Epidermal melanocyte (primary cell): Measurements from ENCODE around the gene MTSS2.
A peak's percentile ranks its signal among the peaks of the same experiment; 100 is the strongest.

Experiments used
- DNase-seq: peaks from one replicate; pipeline ENCODE4 v3.0.0; 2011; ENCODE audit warnings: low spot score; ENCODE audit not compliant: insufficient read length

MTSS2 gene, protein sequence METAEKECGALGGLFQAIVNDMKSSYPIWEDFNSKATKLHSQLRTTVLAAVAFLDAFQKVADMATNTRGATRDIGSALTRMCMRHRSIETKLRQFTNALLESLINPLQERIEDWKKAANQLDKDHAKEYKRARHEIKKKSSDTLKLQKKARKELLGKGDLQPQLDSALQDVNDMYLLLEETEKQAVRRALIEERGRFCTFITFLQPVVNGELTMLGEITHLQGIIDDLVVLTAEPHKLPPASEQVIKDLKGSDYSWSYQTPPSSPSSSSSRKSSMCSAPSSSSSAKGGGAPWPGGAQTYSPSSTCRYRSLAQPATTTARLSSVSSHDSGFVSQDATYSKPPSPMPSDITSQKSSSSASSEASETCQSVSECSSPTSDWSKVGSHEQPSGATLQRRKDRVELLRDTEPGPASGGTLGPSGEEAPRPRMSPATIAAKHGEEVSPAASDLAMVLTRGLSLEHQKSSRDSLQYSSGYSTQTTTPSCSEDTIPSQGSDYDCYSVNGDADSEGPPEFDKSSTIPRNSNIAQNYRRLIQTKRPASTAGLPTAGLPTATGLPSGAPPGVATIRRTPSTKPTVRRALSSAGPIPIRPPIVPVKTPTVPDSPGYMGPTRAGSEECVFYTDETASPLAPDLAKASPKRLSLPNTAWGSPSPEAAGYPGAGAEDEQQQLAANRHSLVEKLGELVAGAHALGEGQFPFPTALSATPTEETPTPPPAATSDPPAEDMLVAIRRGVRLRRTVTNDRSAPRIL

DNA sequence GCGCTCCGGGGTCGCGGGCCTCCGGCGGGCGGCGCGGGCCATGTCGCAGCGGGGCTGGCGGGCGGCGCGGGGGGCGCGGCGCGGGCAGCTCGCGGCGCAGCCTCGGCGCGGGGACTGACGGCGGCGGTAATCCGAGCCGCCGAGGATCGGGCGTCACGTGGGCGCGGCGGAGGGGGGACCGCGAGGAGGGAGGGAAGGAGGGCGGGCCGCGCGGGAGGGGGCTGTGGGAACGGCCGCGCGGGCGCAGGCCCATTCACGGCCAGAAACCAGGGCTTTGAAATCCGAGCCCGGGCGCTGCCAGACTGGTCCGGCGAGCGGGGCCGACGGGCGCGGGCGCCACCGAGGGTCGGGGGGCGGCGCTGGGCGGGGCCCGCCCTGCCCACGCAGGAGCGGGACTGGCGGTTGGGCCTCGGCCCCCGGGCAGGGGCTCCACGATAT, at the start of gene MTSS2:
Gene MTSS2, minus strand, starts transcription at position 116 of the 438 bp plus-strand sequence. CDS start 262 bp downstream, outside the sequence.
- DNase-seq = peak; percentile 88

DNA sequence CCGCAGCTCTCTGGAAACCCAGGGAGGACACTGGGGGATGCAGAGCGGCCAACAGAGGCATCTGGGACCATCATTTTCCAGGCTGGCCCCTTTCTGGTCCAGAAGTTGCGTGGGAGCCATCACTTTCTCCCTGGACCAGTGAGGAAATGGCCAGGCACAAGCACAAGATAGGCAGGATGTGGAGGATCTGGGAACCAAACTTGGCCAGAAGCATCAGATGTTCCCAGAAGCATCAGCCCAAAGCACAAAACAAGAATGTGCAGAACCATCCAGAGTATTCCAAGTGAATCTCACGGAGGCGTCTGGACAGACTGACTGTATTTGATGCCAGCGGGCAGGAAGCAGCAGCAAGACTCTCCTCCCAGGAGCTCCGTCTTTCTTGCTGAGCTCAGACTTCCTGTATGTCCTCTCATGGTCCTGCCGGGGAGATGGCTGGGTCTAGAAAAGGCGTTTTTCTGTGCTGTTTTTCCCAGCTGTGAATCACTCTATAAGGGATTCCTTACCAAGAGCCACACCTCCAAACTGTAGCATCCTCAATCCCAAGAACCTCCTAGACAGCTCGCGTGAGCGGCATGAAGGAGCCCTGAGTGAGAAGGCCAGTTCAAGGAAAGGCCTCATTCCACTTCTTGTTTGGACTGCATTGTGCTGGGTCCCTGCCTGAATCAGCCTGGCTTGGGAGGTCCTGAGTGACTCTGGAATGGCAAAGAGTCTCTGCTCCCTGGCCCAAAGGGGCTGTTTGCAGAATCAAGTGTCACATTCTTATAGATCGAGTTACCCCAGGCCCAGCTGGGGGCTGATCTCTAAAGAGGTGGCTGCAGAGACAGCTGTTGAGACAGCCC, 49.5 kb upstream of the MTSS2 start:
- DNase-seq = no peak

DNA sequence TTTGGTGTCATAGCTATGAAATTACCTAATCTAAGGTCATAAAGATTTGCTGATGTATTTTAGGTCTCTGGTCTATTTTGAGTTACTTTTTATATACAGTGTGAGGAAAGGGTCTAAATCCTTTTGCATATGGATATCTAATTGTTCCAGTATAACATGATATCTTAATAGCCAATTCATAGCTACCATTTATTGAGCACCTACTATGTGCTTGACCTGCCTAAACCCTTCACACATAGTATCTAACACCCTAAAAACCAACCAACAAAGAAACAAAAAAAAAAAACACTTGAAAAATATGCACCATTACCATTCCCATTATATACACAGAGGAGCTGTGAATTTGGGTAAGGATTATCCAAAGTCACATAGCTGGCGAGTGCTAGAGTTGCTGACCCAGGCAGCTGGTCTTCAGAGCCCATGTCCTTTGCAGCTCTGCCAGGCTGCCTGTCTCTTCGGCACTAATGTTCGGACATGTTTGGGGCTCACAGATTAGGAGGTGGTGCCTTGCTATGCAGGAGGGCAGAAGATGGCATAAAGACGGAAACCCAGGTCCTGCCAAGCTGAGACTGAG, 48.8 kb upstream of the MTSS2 start:
- DNase-seq = no peak

DNA sequence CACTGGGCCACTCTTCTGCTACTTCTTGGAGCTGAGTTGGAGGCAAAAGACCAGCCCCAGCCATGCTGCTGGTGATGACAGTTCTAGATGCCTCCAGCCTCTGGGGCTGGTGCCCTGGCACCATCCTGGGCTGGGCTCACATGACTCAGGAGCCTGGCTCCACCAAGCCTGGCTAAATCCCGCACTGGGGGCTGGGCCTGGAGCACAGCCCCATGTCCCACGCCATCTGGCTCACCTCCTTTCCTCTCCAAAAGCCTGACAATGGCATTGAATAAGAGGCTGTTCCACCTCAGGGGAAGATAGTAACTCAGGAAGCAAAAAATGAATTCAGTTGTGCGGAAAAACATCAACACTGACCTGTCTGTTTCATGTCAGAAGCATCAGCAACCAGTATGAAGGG, 45.1 kb upstream of the MTSS2 start:
- no peak for DNase-seq

DNA sequence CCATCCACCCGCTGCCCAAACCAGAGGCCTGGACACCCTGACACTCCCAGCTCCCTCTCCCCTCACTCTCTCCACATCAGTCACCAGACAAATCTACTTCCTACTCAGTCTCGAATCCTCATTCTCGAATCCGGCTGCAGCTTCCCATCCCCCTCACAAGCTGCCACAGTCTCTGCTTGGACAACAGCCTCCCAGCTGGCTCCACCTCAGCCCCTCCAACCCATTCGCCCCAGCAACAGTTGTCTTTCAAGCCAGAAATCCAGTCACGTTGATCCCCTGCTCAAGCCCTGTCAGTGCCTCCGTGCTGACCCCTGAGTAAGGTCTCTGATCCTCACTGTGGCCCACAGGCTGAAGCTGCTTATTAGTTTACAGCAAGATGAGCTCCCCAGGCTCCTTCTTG, 44.2 kb upstream of the MTSS2 start:
- DNase-seq = no peak

DNA sequence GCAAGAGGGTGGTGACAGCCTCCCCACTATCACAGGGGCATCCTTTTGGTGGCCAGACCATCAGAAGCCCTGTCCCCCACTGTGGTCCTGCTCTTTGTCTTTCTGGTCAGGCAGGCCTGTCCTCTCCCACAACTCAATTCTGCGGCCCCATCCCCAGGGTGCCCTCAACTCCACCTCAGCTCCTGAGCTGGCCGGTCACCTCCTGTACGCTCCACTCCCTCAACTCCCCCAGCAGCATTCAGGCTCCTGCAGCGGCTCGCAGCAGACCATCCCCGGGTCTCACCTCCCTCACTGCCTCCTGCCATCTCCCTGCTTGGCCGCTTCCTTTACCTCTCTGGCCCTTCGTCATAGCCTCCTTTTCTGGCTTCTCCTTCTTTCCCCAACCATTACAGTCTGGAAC, 43.4 kb upstream of the MTSS2 start:
- DNase-seq = no peak

DNA sequence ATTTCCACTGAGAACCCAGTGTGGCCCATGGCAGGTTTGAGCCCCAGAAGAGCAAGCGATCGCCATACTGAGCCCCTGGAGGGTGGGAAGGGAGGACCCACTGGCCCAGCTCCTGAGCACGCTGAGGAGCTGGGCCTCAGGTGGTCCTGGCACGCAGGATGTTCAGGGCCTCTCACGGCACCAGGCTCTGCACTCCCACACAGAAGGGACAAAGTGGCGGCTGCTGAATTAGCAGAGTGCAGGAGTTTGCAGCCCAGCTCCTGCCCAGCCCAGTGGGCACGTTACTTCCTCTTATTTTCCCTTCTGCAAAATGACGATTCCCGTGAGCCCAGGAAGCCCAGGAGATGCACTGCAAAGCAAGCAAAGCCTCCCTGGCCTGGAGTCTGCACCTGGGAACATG, 42.3 kb upstream of the MTSS2 start:
- DNase-seq = no peak

DNA sequence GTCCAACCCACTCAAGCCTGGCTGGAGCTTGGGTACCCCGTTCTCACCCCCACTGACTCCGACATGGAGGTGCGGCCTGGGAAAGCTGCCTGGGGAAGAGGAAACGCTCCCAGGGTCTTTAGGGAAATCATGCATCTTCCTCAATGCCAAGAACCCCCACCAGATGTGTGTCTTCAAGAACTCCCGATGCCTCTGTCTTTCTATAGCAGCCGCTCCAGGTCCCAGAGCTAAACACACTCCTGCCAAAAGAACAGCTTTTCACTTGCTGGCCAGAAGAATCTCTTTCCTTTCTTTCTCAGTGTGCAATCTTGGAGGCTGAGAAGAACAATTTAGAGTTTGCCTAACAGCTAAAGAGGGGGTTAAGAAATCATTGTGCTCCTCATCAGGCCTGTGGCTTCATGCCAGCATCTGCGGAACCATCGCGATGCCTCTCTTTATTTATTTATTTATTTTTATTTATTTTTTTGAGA, 41.1 kb upstream of the MTSS2 start:
- DNase-seq = no peak

DNA sequence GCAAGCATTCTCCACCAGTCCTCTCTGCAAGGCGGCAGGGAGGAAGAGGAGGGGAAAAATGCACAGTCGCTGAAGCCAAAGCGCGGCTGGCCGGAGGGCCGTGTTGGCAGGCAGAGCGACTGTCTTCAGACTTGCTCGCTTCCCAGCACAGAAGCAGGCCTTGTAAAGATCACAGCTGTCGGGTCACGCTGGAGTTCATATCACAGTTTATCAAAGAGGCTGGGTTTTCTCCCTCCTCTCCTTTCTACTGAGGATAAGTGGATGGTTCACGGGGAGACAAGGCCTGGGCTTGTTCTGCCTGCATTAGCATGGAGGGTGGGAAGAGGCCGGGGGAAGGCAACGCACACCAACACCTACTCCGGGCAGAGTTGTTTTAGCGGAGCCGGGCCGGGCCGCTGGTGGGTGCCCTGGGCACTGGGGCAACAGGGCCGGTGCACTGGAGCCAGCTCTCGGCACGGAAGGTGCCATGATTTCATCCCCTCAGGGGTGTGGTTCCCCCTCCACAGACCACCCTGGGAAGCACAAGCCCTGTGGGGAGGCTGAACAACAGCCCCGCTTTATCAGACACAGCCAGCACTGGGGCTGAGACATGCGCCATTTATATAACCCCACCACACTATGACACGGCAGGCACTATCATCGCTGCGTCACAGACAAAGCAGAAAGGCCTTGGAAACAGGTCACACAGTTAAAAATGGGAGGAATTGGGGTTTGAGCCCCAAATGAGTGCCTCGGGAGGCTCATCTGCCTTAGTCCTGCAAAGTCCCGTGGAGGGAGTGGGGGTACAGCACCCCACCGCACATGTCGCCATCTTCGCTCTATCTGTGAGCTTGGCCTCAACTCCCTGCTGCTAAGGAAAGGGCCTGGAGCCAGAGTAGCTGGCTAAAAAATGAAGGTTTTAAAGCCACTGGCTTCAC, 40.3 kb upstream of the MTSS2 start:
- DNase-seq = peak; percentile 82

DNA sequence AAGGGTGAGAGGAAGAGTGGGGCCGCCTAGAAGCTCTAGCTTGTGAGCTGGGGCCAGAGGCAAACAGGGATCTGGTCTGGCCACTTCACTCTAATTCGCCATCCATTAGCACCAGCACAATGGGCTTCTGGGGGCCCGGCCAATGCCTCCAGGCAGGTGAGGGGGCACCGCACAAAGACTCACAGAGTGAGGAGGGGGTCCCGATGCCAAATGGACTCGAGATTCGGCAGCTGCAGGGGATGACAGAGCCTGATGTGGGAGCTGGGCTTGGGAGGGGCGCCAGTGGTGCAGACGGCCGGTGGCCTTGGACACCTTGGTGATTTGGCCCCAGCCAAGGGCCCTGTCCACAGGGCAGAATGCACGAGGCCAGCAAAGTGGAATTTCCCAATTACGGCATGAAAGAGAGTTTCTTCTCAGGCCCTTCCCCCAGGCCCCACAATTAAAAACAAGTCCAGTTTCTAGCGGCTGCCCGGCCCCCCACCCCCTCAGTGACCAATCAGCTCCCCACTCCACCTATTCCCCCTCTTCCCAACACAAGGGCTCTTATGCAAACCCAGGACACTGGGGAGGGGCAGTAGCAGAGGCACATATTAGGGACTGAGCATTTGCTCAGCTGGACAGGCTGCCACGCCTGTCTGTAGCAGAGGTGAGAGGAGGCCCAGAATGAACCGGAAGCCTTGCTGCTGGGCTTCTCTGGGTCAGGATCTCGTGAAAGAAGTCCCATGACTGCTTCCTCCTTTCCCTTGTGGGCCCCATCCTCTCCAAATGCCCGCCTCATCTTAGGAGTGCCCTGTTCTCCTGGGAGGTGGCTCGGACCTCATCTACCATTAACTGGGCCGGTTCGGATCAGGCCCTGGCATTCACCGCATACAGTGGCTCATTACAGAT, 39.4 kb upstream of the MTSS2 start:
- DNase-seq = peak; percentile 60

DNA sequence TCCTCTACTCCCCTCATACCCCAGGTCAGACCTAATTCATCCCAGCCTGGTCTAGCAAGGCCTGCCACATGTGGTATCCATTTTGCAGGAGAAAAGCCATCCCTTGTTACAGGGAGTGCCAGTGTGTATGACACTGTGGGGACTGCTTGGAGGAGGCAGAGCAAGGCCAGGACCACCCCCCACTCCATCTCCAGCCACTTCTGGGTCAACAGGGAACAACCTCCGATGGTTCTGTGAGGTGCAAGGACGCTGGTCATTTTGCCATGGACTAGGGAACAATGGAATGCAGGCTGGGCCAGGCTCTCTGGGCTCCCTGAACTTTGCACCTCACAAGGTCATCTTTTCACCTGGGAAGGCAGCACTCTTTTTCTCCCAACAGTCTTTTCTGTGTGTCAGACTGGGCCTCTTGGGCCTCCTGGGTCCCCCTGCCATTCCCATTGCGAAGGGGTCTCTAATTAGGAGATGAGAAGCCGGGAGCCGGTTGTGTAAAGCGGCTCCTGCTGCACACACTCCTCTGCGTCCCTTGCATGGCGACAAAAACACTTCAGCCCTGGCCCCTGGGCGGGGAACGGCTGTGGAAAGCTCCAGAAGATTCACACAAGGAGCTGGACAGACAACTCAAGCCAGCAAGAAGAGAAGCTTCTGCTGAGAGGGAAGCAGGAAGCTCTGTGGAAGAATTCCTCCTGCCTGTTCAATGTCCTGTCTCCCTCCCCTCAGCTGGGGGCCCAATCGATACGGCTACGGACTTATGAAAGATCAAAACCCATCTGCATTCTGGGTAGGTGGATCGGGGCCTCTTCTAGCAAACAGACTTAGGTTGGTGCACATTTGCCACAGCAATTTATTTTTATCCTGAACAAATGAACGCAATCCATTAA, 38.5 kb upstream of the MTSS2 start:
- DNase-seq = no peak

DNA sequence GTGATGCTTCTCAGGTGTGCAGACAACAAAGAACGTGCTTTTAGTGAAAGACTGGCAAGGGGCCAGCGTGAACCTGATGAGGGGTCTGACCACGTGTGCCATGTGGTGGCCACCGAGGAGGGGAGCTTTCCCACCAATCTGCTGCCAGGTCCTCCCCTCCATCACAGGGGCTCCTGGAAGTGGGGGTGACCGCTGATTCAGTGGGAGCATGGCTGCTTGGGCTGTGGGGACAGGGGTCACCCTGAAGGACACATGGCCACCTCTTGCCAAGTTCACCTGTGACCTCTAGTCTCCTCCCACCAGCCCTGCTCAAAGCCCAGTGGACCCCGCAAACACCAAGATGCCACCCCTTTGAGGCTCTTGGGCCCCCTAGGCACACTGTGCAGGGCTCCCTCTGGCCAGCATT, 37.9 kb upstream of the MTSS2 start:
- no peak for DNase-seq

DNA sequence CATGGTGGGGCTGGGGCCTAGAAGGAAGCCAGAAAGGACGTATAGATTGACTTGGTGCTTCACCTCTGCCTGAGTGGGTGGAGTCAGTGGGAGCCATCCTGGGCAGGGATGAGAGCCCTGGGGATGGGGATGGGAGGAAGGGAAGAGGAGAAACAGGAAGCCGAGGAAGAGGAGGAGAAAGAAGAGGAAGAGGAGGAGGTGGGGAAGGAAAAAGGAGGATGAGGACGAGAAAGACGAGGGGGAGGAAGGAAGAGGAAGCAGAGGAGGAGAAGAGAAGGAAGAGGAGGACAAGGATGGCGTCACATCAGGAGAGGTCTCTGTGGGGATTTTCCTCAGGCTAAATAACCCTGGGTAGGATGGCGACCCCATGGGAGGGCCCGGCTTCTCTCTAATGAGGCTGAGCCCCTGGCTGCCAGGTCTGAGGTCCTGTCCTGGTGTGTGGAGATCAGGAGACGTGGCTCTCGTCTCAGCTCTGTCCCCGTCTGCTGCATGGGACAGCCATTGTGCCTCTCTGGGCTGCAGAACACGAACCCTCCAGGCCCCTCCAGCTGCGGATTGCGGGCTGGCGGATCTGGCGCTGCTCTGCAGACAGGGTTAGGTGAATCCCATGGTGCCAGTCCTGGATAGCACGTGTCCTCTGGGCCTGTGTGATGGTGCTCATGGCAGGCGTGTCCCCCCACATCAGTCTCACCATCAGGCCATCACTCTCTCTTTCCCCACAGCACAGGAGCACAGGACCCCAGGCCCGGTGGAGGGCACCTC, 35.5 kb upstream of the MTSS2 start:
- no peak for DNase-seq

DNA sequence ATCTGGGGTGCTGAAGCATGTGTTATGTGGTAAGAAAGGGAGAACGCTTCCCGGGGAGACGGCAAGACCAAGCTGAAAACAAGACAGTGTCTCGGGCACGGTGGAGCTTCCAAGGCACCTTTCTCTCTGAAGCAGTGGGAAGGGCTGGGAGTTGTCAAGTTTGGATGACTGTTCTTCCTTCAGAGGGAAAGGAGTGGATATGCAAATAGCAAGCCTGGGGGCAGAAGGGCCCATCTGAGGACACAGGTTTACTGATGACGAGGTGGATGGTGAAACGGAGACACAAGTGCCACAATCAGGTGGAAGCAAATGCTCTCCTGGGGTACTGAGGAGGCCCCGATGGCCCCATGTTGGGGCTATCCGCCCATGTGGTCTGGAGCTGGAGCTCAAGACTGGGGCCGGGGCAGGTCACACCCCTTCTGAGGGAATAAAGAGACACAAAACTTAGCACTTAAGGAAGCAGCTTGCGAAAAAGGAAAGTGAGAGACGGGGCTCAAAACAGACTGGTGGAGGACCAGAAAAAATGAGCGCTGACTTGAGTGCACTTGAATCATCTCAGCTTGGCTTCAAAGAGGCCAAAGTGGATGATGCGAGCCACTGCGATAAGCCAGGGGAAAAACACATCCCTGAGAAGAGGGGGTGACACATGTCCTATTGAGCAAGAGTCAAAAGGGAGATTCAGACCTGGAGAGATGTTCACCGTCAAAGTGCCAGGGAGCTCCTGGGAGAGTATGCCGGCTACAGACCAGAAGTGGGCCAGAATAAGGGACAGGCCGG, 34.8 kb upstream of the MTSS2 start:
- DNase-seq = no peak

DNA sequence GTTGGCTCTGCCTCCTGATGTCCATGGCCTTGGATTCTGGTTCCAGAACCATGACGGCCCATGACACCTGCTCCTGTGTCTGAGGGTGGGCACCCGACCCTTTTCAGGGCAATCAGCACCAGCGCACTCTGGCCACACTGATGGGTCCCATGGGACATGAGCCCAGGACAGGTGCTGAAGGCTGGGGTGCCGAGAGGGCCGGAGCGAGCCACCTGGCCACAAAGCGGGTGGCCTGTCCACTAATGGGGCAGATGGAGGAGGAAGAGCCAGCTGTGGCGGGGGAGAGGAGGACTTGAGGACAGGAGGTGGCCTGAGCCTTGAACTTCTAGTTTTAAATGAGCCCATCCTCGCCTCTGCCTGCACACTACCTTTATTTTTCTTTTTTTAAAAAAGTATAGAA, 31.2 kb upstream of the MTSS2 start:
- no peak for DNase-seq

DNA sequence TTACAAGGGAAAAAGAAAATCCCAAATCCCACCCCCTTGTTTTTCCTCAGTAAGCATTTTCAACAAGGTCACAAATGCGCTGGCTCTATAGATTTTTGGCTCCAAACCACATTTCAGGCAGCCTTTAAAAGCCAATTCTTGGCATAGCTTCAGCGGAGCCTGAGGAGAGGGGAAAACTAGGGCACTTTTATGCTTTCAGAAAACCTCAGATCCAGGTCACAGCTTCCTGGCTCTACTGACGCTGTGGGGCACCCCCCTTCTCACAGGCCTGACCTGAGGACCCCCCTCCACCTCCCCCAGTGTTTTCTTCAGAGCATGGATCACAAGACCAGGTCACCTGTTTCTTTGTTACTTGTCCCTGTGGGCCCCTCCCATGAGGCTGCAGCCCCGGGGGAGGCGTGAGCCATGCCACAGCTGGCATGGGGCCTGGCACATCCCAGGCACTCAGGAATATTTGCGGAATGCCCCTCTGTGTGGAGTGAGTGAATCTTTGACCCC, 30.1 kb upstream of the MTSS2 start:
- peak; percentile 75 for DNase-seq
